AML-193 (cell line): ENCODE measurements around the gene METTL23.

ENCODE experiments used
- DNase-seq, 2 experiments: peaks; one replicate each; lab custom pipeline; 2025; lab: John Stamatoyannopoulos, UW

METTL23 gene

DNA sequence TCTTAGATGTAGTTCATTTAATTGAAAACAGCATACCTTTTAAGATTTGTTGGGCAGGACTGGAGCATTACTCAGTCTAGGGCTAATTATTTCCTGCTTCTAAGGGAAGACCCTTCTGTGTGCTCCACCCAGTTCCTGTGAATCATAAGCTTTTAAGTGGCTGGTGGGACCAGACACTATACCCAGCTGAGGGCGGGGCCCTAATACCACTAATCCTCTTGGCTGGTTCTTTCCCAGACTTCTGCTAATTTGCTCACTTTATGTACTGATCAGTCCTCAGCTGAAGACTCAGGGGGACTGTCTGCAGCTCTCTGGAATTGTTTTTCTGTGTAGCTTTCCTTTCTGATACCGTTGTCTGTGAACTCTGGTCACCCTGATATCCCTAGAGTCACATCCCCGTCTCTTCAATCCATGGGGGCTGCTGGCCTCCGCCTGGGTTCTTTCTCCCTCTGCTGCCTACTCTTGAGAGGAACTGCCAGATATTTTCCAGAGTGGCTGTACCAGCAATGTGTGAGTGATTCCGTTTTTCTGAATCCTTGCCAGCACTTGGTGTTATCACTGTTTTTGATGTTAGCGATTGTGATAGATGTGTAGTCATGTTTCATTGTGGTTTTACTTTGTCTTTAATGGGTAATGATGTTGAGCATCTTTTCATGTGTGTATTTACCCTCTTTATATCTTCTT lies 46.3 kb downstream of the METTL23 start:
- no peak for DNase-seq

DNA sequence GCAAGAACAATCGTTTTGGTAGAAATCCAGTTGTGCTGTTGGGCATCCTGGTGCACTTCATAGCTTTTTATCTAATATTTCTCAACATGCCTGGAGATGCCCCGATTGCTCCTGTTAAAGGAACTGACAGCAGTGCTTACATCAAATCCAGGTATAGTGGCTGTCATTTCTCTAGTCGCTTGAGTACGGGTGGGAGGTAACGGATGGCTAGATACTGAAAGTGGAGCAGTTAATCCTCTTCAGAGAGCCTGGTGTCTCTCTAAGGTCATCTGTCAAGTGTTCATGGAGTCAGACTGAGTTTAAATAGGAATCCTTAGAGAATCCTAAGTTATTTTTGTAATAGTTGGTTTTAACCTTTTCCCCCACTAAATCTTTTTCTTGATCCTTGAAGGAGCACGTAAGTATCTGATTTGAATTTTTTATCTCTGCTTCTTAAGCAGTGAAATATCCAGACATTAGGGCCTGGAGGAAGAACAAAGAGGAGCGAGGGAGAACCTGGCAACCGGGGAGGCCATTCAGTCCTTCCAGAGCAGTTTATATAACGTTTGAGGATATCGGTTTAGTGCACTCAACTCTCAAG lies 48.5 kb downstream of the METTL23 start:
- DNase-seq = no peak

DNA sequence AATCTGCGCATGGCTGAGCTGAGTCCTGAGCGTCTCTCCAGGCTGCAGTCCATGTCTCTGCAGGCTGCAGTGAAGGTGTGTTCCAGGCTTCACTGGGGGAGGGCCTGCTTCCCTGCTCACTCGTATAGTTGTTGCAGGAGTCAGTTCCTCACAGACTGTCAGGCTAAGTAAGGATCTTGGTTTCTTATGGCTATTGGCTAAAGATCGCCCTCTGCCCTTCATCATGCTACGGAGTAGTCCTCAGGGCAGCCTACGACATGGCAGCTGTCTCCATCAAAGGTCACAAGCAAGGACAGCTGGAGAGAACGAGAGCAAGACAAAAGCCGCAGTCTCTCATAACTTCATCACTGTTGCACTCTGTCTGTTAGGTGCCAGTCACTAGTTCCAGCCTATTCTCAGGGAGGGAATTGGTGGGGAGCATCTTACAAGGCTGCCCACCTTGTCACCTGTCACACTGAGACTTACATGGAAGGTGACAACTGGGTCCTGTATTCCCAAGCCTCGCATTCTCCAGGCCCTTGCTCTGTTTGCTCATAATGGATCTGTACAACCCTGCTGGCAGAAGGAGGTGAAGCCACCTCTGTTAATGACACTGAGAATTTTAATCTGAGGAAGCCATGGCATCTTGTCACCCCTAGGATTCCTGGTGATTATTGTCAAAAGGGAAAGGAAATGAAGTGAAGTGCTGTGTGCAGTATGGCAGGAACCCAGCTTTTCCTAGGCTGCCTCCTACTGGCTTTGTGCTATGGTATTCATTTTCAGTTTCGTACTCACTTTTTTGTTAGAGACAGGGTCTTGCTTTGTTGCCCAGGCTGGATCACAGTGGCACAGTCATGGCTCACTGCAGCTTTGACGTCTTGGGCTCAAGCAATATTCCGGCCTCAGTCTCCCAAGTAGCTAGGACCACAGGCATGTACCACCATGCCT lies 54.7 kb downstream of the METTL23 start:
- DNase-seq = no peak

DNA sequence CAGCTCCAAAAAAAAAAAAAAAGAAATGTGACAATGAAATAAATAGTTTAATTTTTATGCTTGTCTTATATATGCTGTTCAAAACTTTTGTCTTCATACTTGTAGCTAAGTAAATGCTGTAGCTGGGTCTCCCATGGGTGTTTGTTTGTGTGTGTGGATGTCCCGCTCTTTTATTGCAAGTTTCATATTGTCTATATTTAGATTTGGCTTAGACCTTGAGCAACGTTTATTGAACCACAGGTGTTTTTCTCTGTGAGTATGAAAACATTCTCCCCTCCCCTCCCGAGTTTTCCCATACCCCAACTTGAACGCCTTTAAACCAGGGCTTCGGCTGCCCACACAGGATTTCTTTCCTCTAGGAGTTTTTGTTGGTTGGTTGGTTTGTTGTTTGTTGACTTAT lies 56.5 kb downstream of the METTL23 start:
- no peak for DNase-seq
